Mucosa of descending colon (tissue), 3 donors: Measurements from ENCODE around the gene CPN1. TPM values are rescaled to one million over a fixed set of nuclear protein-coding genes. Genes with fewer than 3 reads are reported as not detected.
A peak's percentile ranks its signal among the peaks of the same experiment; 100 is the strongest.

Experiments
- ATAC-seq: fragments of 200-7000 bp; cut with Tn5 transposase; one replicate; pipeline ENCODE4 v1.9.1; 2020; ENCODE audit warnings: mild to moderate bottlenecking, moderate library complexity
- DNase-seq, 3 donors: peaks; one replicate each; pipeline ENCODE4 v3.0.0-alpha.2; 2020
- H3K36me3 ChIP-seq: fragments of 200-600 bp; one replicate; pipeline ENCODE4 v1.8.0; 2021; ENCODE audit warnings: low read depth, mild to moderate bottlenecking
- H3K4me1 ChIP-seq: fragments of 200-600 bp; one replicate; pipeline ENCODE4 v1.8.0; 2021; ENCODE audit warnings: low read depth, mild to moderate bottlenecking
- H3K4me3 ChIP-seq: fragments of 200-600 bp; one replicate; pipeline ENCODE4 v1.8.0; 2021; ENCODE audit warnings: mild to moderate bottlenecking
- H3K9me3 ChIP-seq: fragments of 200-600 bp; one replicate; pipeline ENCODE4 v1.8.0; 2021; ENCODE audit warnings: mild to moderate bottlenecking
- CTCF ChIP-seq: fragments of 200-600 bp; IDR thresholded peaks from one replicate; pipeline ENCODE4 v1.8.0; 2022; ENCODE audit warnings: antibody characterized with exemption, mild to moderate bottlenecking
- intact Hi-C, 2 donors: fragments of 100-400 bp; cut with DNase I in 1 of 2; cut with micrococcal nuclease in 1 of 2; formaldehyde crosslinking; loops; one replicate each; pipeline versions ENCODE4 v1.11.0 to v1.11.1; 2022; cut with DNase I, micrococcal nuclease
- total RNA-seq, 3 donors: library from RNA; stranded (reverse); fragmentation: NEBNext Ultra II Directional in 2 of 3; extraction: Animal tissue kit (Norgen Biotek cat#: 25700) in 2 of 3; gene quantifications; one replicate each; pipeline versions ENCODE4 v1.2.1 to v1.2.4, GENCODE V29; 2021 to 2023
- donor health status: DM: no; HTN: no; CAD: no; lungs with moderate emphysema.
- donor health status: DM: no; HTN: no; CAD: no.
- donor health status: DM: no; HTN: yes; CAD: no.

Gene CPN1
- total RNA-seq, 3 donors from 2014 or later = 0.14 TPM; not detected in 2

GRCh38 chr10:100007231-100008141 is 74.2 kb downstream of the CPN1 start:
- DNase-seq (no peak), ATAC-seq (no peak)
- Histone ChIP-seq H3K4me1 (peaks cover 11% of the 10 kb centered on the region), H3K9me3 (no peaks in the 10 kb centered on the region), H3K36me3 (no peaks in the 10 kb centered on the region), H3K4me3 (no peak overlapping the region)
- intact Hi-C loops = loop anchor here in 1 of 2 donors (2.0 kb wide), 1 partner anchor 31 kb away; no protein-coding TSS in a partner anchor
- TF ChIP-seq CTCF = no peak

GRCh38 chr10:100006243-100006886 is 75.3 kb downstream of the CPN1 start:
- no peak overlapping the region for H3K4me3 ChIP-seq
- H3K9me3 ChIP-seq = no peaks in the 10 kb centered on the region
- peak; percentile 57 for ATAC-seq
- no peak for DNase-seq
- no peaks in the 10 kb centered on the region for H3K36me3 ChIP-seq
- H3K4me1 ChIP-seq = peaks cover 11% of the 10 kb centered on the region
- TF ChIP-seq CTCF = no peak
- intact Hi-C loops = loop anchor here in 1 of 2 donors (2.0 kb wide), 1 partner anchor 30 kb away; no protein-coding TSS in a partner anchor

DNA sequence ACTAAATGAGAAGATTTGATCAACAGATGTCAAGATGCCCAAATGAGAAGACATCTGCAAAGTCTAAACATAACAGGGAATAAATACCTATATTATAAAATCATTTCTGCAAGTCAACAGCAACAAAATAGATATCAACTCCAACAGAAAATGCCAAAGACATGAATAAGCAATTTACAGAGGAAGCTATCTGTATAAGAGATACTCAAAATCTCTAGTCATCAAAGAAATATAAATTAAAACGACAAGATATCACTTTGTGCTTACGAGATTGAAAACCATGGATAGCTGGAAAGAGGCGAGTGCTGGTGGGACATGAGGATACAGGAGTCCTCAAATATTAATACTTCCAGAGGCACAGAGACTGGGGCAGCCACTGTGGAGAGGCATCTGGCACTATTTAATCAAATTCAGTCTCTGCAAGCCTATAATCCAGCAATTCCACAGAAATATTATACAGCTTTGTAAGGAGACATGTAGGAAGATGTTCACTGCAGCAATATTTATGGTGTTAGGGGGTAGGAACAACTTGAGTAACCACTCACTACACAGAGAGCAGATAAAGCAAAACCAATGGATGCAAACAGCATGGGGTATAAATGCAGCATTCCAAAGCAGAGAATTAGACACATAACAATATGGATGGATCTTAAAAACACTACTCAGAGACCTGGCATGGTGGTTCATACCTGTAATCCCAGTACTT is 76.7 kb downstream of the CPN1 start:
- ATAC-seq = no peak
- DNase-seq = no peak
- TF ChIP-seq CTCF = no peak

GRCh38 chr10:100000109-100000644 is 81.5 kb downstream of the CPN1 start:
- Histone ChIP-seq H3K36me3 (no peaks in the 10 kb centered on the region), H3K4me1 (peaks cover 2% of the 10 kb centered on the region), H3K9me3 (no peaks in the 10 kb centered on the region), H3K4me3 (no peak overlapping the region)
- DNase-seq (no peak), ATAC-seq (no peak)
- intact Hi-C loops = no loop called here
- no peak for TF ChIP-seq CTCF

More for the DNA sequence above, 76.7 kb downstream of the CPN1 start:
- H3K9me3 ChIP-seq = no peaks in the 10 kb centered on the region
- H3K4me3 ChIP-seq = no peak overlapping the region
- H3K36me3 ChIP-seq = no peaks in the 10 kb centered on the region
- peaks cover 11% of the 10 kb centered on the region for H3K4me1 ChIP-seq
- intact Hi-C loops = no loop called here

GRCh38 chr10:99999319-100000108 is 82.2 kb downstream of the CPN1 start:
- ATAC-seq (no peak), DNase-seq (no peak)
- intact Hi-C loops = no loop called here
- H3K9me3 ChIP-seq = no peaks in the 10 kb centered on the region
- peaks cover 5% of the 10 kb centered on the region for H3K4me1 ChIP-seq
- H3K36me3 ChIP-seq = no peaks in the 10 kb centered on the region
- no peak for TF ChIP-seq CTCF
- H3K4me3 ChIP-seq = no peak overlapping the region
